K562 (cell line): ENCODE data around the gene ARR3. TPM values are rescaled to one million over a fixed set of nuclear protein-coding genes. Genes with fewer than 3 reads are reported as not detected.

Source experiments
- ARID4B ChIP-seq: sonication (generic); formaldehyde crosslinking; IDR thresholded peaks from 2 replicates; pipeline ENCODE4 v1.8.0; 2022; ENCODE audit warnings: mild to moderate bottlenecking, missing genetic modification reagents
- JUNB ChIP-seq: fragments of 450-650 bp; formaldehyde crosslinking; conservative IDR thresholded peaks from 2 replicates; pipeline ENCODE4 v1.4.0; 2020; ENCODE audit warnings: mild to moderate bottlenecking
- NELFE ChIP-seq: IDR thresholded peaks from 2 replicates; pipeline ENCODE4 v1.6.1; 2011; ENCODE audit warnings: mild to moderate bottlenecking; ENCODE audit not compliant: insufficient read depth, insufficient read length
- SIN3B ChIP-seq: fragments of 450-650 bp; IDR thresholded peaks from 2 replicates; pipeline ENCODE4 v1.6.1; 2017; ENCODE audit warnings: low read depth, mild to moderate bottlenecking, moderate library complexity
- SMARCA4 ChIP-seq: fragments of 450-650 bp; IDR thresholded peaks from 2 replicates; pipeline ENCODE4 v1.6.1; 2016
- THAP7 ChIP-seq: fragments of 250-450 bp; sonication (Bioruptor Pico); IDR thresholded peaks from 2 replicates; pipeline ENCODE4 v1.5.0; 2021
- THRAP3 ChIP-seq: fragments of 450-650 bp; IDR thresholded peaks from 2 replicates; pipeline ENCODE4 v1.6.1; 2016; ENCODE audit warnings: mild to moderate bottlenecking, inconsistent platforms, borderline replicate concordance
- polyA plus RNA-seq, 8 experiments: library from polyadenylated mRNA; depleted of rRNA in 4 of 8; stranded (reverse) in 5 of 8; unstranded in 3 of 8; fragments of >200 nt; fragmentation: Nextera tagmentation in 2 of 8; fragmentation: Illumina TruSeq in 1 of 8; extraction: Ambion mirVana in 2 of 8; extraction: Trizol in 1 of 8; gene quantifications; 2 replicates each; pipeline versions ENCODE4 v1.2.1 to v1.2.3, GENCODE V29; 2011 to 2014; ENCODE audit warnings: inconsistent platforms in 1 of 8, missing spikeins in 1 of 8
- total RNA-seq, 7 experiments: library from RNA; depleted of rRNA in 6 of 7; stranded (reverse); fragments of >200 nt in 6 of 7; fragmentation: Illumina TruSeq in 2 of 7; extraction: Trizol in 2 of 7; gene quantifications; 2 replicates each; pipeline versions ENCODE4 v1.2.1 to v1.2.3, GENCODE V29; 2011 to 2021; ENCODE audit warnings: low replicate concordance in 1 of 7
- TF ChIP-seq, protein P1 (sequence below), 2 experiments: fragments of 450-650 bp in 1 of 2; sonication (generic) in 1 of 2; formaldehyde crosslinking in 1 of 2; IDR thresholded peaks; 2 replicates each; pipeline versions ENCODE4 v1.7.1 to v1.9.0; 2016 to 2022; ENCODE audit warnings: inconsistent platforms in 1 of 2, mild to moderate bottlenecking in 1 of 2, missing genetic modification reagents in 1 of 2
- TF ChIP-seq, protein P2 (sequence below): fragments of 450-650 bp; formaldehyde crosslinking; IDR thresholded peaks from 2 replicates; pipeline ENCODE4 v1.4.0; 2022; ENCODE audit warnings: missing genetic modification characterization

ARR3 gene
- total and polyA plus RNA-seq, 9 of the 15 experiments (the other 6 are each of a cell fraction or from before 2014, with no cell fraction given): not detected

- TF ChIP-seq, protein P1, sequence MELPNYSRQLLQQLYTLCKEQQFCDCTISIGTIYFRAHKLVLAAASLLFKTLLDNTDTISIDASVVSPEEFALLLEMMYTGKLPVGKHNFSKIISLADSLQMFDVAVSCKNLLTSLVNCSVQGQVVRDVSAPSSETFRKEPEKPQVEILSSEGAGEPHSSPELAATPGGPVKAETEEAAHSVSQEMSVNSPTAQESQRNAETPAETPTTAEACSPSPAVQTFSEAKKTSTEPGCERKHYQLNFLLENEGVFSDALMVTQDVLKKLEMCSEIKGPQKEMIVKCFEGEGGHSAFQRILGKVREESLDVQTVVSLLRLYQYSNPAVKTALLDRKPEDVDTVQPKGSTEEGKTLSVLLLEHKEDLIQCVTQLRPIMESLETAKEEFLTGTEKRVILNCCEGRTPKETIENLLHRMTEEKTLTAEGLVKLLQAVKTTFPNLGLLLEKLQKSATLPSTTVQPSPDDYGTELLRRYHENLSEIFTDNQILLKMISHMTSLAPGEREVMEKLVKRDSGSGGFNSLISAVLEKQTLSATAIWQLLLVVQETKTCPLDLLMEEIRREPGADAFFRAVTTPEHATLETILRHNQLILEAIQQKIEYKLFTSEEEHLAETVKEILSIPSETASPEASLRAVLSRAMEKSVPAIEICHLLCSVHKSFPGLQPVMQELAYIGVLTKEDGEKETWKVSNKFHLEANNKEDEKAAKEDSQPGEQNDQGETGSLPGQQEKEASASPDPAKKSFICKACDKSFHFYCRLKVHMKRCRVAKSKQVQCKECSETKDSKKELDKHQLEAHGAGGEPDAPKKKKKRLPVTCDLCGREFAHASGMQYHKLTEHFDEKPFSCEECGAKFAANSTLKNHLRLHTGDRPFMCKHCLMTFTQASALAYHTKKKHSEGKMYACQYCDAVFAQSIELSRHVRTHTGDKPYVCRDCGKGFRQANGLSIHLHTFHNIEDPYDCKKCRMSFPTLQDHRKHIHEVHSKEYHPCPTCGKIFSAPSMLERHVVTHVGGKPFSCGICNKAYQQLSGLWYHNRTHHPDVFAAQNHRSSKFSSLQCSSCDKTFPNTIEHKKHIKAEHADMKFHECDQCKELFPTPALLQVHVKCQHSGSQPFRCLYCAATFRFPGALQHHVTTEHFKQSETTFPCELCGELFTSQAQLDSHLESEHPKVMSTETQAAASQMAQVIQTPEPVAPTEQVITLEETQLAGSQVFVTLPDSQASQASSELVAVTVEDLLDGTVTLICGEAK (IDR thresholded peaks at IDR 0.05): peak; percentile 91
- TF ChIP-seq, protein P1 (CRISPR knock-in tag; IDR thresholded peaks at IDR 0.05): no peak
- TF ChIP-seq, protein P2, sequence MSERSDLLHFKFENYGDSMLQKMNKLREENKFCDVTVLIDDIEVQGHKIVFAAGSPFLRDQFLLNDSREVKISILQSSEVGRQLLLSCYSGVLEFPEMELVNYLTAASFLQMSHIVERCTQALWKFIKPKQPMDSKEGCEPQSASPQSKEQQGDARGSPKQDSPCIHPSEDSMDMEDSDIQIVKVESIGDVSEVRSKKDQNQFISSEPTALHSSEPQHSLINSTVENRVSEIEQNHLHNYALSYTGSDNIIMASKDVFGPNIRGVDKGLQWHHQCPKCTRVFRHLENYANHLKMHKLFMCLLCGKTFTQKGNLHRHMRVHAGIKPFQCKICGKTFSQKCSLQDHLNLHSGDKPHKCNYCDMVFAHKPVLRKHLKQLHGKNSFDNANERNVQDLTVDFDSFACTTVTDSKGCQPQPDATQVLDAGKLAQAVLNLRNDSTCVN (CRISPR knock-in tag): no peak
- TF ChIP-seq SIN3B (peak; percentile 36; the same call in 1 of the 2 replicates), THRAP3 (no peak), SMARCA4 (0 out of 2 replicates have a peak, but pooled peaks have one; percentile 28), NELFE (no peak), JUNB (CRISPR knock-in tag) (no peak), ARID4B (CRISPR knock-in tag) (no peak), THAP7 (CRISPR knock-in tag) (no peak)
These were observed 21.9 kb downstream of the ARR3 start, which contains the start of the genes KIF4A and PDZD11 (continued) for GRCh38 chrX:70289793-70290770.
